GM12878 (cell line): ENCODE data around the gene LCAT.

Source experiments
- CTCF ChIP-seq, 3 experiments: IDR thresholded peaks in 2 of 3; conservative IDR thresholded peaks in 1 of 3; 2 replicates each; pipeline ENCODE4 v1.5.1; 2011; ENCODE audit warnings: low read depth in 3 of 3, low read length in 3 of 3, mild to moderate bottlenecking in 3 of 3, control low read depth in 2 of 3, moderate library complexity in 2 of 3, inconsistent platforms in 1 of 3, mixed read lengths in 1 of 3; ENCODE audit not compliant: control insufficient read depth in 2 of 3, insufficient read depth in 1 of 3; ENCODE audit errors: extremely low read depth in 1 of 3
- EZH2 ChIP-seq: IDR thresholded peaks from 2 replicates; pipeline ENCODE4 v1.6.1; 2012; ENCODE audit warnings: low read depth, mild to moderate bottlenecking, control low read depth, inconsistent platforms, low read length, borderline replicate concordance; ENCODE audit not compliant: control insufficient read depth
- POLR2AphosphoS5 ChIP-seq: IDR thresholded peaks from 2 replicates; pipeline ENCODE4 v1.6.1; 2011; ENCODE audit warnings: mild to moderate bottlenecking, low read length, inconsistent platforms
- ZBTB40 ChIP-seq: fragments of 450-650 bp; IDR thresholded peaks from 2 replicates; pipeline ENCODE4 v1.6.1; 2016; ENCODE audit warnings: mild to moderate bottlenecking, moderate library complexity, borderline replicate concordance

GRCh38 chr16:67965668-67966548 lies 22.0 kb upstream of the LCAT start:
- TF ChIP-seq EZH2 (no peak), CTCF (IDR thresholded peaks at IDR 0.05 in 2 of 3, conservative IDR thresholded peaks at IDR 0.05 in 1 of 3; ENCODE audit: control insufficient read depth in 2 of 3, extremely low read depth in 1 of 3, insufficient read depth in 1 of 3, low read depth in 3 of 3, low read length in 3 of 3) (no peak), ZBTB40 (no peak), POLR2AphosphoS5 (no peak)
